HG02981 (cell line): ENCODE measurements around the gene RNF207.
"Not testable (repeated sequence)": the region's sequence is repeated elsewhere in the genome, so short reads cannot be mapped to it uniquely, and the experiment has no call there.

Experiments used
- ATAC-seq: cut with Tn5 transposase; IDR thresholded peaks from one replicate; pipeline ENCODE4 v1.9.1; 2021; ENCODE audit warnings: mild to moderate bottlenecking, moderate library complexity; ENCODE audit not compliant: unreplicated experiment

RNF207 gene

GRCh38 chr1:6199298-6200187 lies 6.4 kb upstream of the RNF207 start, which contains the start of gene RPL22:
RPL22 (minus strand) TSS chr1:6199595; CDS start chr1:6199573, 22 bp downstream.
- ATAC-seq: peak; percentile 94

DNA sequence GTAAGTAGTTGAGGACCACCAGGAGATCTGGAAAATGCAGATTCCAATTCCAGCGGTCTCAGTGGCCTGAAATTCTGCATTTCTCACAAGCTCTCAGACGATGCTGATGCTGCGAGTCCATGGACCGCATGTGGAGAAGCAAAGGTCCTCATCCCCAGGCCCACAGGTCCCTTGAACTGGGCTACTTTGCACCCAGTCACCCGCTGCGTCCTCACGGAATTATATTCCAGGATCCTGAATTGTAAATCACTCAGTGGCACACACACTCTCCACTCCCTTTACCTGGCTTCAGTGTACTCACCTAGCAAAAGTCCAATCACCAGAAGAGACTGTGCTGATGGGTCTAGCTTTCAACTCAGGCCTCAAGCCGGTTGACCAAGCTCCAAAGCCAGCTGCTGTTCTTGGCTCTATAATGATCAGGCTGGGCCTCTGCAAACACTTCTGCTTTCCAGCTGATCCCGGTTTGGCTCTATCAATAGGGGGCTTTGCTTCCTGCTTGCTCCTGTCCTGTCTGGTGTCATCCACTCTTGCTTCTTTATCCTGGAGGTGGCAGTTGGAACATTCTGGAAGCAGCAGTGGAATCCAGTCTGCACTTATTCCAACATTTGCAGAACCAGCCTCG lies 5.6 kb upstream of the RNF207 start:
- no peak for ATAC-seq

DNA sequence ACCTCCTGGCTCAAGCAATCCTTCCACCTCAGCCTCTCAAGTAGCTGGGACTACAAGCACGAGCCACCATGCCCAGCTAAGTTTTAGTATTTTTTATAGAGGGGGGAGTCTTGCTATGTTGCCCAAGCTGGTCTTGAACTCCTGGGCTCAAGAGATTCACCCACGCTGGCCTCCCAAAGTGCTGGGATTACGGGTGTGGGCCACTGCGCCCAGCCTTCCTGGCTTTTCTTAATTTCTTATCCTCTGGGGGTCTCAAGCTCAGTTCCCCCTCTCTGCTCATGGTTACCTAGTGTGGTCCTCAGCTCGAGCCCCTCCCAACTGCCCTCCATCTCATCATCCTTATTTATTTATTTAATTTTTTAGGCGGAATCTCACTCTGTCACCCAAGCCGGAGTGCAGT lies 3.7 kb upstream of the RNF207 start:
- ATAC-seq: no peak

- no peak for ATAC-seq
These were observed 569 bp downstream of the RNF207 start for GRCh38 chr1:6206520-6206855.

- no peak for ATAC-seq
These were observed 1.4 kb downstream of the RNF207 start for GRCh38 chr1:6207075-6207885.

DNA sequence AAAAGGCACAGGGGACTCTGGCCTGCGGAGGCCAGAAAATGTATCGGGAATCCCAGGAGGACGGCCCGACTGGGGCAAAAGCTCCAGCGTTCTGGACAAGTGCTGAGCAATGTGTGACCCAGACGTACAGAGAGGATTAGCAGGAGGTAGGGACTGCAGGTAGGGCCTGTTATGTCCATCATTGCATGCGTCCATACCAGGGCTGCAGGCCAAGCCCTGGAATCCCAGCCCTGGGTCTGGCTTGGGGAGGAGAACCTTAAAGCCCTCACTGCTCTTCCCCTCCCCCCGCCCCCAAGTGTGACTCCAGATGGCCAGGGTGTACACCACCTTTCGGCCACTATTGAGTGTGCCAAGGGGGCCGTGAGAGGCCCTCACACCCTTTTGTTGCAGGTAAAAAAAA lies 2.0 kb downstream of the RNF207 start:
- no peak for ATAC-seq

- no peak for ATAC-seq
These were observed 3.1 kb downstream of the RNF207 start for GRCh38 chr1:6208723-6209660.

DNA sequence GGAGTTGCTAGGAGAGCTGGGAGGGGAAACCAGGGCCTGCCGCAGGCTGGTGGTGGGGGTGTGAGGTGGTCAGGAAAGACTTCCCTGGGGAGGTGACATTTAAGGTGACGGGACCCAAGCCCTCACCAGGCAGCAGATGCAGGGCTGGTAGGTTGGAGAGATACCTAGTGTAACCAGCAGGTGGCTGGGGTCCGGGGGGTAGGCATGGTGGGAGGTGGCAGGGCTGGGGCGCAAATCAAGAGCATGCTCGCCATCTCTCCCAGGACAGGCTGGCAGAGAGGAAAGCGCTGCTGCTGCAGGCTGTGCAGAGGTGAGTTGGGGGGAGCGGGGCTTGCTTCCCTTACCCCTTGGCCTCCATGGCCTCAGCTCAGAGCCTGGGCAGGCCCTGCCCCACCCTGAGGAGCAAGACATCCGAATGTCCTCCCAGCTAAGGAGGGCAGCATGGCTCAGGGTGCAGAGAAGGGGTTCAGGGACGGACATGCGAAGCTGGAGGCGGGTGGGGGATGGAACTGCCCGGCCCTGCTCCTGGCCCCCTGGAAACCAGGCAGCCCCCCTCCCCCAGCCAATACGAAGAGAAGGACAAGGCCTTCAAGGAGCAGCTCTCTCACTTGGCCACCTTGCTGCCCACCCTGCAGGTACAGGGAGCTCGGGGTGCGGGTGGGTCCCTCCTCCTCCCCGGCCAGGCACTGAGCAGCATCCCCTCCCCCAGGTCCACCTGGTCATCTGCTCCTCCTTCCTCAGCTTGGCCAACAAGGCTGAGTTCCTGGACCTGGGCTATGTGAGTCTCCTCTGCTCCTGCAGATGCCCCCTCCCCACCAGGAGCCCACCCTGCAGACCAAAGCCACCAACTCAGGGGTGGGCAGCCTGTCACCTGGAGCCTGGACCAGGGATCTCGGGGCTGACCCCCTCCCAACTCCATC lies 4.0 kb downstream of the RNF207 start:
- no peak for ATAC-seq

GRCh38 chr1:6210591-6211355 lies 4.9 kb downstream of the RNF207 start:
- ATAC-seq: no peak

- ATAC-seq: no peak
These were observed 5.8 kb downstream of the RNF207 start for GRCh38 chr1:6211731-6212130.

- no peak for ATAC-seq
These were observed 6.5 kb downstream of the RNF207 start for GRCh38 chr1:6212193-6212959.

DNA sequence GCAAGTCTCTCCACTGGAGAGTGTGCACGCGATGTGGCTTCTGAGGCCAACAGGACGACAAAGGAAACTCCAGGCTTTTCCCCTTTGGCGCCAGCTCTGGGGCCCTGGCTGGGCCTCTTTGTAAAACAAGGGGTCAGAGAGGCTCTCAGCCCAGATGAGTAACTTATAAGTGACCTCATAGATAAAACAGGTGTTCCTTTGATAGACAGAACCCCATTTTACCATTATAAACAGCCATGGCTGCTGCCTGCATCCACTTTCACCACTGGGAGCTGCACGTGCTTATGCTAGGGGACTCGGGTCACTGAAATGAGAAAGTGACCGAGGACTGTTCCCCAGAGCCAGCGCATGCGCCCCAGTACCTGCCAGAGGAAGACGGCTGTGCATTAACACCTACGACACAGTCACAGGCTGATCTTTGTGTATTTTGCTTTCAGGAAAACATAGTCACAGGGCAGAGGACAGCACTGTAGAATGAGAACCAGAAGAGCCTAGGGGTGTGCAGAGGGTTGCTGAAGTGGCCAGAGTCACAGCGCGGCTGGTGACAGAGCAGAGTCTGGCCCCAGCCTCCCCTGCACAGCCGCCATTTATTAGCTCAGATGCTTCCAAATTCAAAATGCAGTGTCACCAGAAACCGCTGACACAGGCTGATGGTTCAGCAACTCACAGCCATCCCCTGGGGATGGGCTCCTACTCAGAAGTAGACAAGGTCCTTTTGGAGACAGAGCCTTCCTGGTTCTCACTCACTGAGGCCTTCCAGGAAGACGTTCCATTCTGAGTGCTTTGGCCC lies 12.7 kb downstream of the RNF207 start:
- no peak for ATAC-seq

DNA sequence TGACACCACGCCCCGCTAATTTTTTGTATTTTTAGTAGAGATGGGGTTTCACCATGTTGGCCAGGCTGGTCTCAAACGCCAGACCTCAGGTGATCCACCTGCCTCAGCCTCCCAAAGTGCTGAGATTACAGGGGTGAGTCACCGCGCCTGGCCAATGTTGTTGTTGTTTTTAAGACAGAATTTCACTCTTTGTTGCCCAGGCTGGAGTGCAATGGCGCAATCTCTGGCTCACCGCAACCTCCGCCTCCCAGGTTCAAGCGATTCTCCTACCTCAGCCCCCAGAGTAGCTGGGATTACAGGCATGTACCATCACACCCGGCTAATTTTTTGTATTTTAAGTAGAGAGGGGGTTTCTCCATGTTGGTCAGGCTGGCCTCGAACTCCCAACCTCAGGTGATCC lies 13.7 kb downstream of the RNF207 start:
- not testable (repeated sequence) for ATAC-seq

- no peak for ATAC-seq
These were observed 14.3 kb downstream of the RNF207 start for GRCh38 chr1:6220236-6220635.

GRCh38 chr1:6221210-6221784 lies 15.4 kb downstream of the RNF207 start:
- ATAC-seq: no peak

DNA sequence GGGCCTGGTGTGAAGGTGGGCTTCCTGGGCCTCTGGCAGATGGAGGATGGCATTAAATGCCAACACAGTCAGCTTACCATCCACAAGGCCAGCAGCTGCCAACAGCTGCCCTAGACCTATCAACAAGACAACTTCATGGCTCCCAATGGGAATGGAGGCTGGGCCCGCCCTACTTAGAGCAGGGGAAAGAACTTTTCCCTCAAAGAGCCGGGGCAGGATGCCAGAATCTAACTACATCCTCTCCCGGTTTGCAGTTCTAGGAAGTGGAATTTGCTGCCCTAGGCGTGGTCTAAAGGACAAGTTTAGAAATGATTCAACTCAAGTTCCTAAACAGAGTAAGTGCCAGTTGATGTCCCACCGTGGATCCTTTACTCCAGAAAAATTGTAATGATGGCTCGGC lies 16.7 kb downstream of the RNF207 start:
- no peak for ATAC-seq

GRCh38 chr1:6223617-6224016 lies 17.7 kb downstream of the RNF207 start:
- no peak for ATAC-seq
